ENCODE measurements around the gene CIAO1. TPM values are rescaled to one million over a fixed set of nuclear protein-coding genes. Genes with fewer than 3 reads are reported as not detected.

The CIAO1 gene
- total and polyA plus RNA-seq, 2 of the 13 experiments (the other 11 are each of a cell fraction or from before 2014, with no cell fraction given) = 99.3 to 120 TPM

GRCh38 chr2:96260387-96261260 lies 5.4 kb upstream of the CIAO1 start (continued):
- TF ChIP-seq KIAA2018 (CRISPR knock-in tag; IDR thresholded peaks at IDR 0.05; ENCODE audit: borderline replicate concordance) (no peak), ZGPAT (CRISPR knock-in tag; IDR thresholded peaks at IDR 0.05) (peak; percentile 90), ZNF766 (CRISPR knock-in tag; IDR thresholded peaks at IDR 0.05; ENCODE audit: borderline replicate concordance) (no peak; the same call in 1 of the 2 replicates), ZNF776 (CRISPR knock-in tag; IDR thresholded peaks at IDR 0.05) (no peak), CBX1 (IDR thresholded peaks at IDR 0.05; ENCODE audit: low read depth) (peak; percentile 26), ELF3 (CRISPR knock-in tag; IDR thresholded peaks at IDR 0.05) (peak; percentile 99), DMTF1 (CRISPR knock-in tag; IDR thresholded peaks at IDR 0.05) (no peak), ZBTB1 (CRISPR knock-in tag; IDR thresholded peaks at IDR 0.05; ENCODE audit: borderline replicate concordance) (no peak), CBX2 (IDR thresholded peaks at IDR 0.05; ENCODE audit: low read depth, low read length) (no peak), CBX2 (CRISPR knock-in tag; IDR thresholded peaks at IDR 0.05; ENCODE audit: low read depth) (no peak), SRY (CRISPR knock-in tag; IDR thresholded peaks at IDR 0.05) (peak; percentile 92), GABPA (IDR thresholded peaks at IDR 0.05; ENCODE audit: low read depth, low read length) (no peak), GABPA (CRISPR knock-in tag; IDR thresholded peaks at IDR 0.05; ENCODE audit: low read depth) (peak; percentile 83)

Data from HepG2 (cell line).